ENCODE measurements around the gene SLC34A3. TPM values are rescaled to one million over a fixed set of nuclear protein-coding genes. Genes with fewer than 3 reads are reported as not detected.
A peak's percentile ranks its signal among the peaks of the same experiment; 100 is the strongest.

The SLC34A3 gene
- total and polyA plus RNA-seq, 2 of the 8 experiments (the other 6 are each of a cell fraction or from before 2014, with no cell fraction given), result 0.08 TPM; not detected in 1

GRCh38 chr9:137221506-137222111, 9.1 kb upstream of the SLC34A3 start:
- Histone ChIP-seq H3K27ac (ENCODE audit: low read depth, low read length) (no peak overlapping the region), H3K27me3 (replicated peaks in 1 of 4; ENCODE audit: control insufficient read depth in 3 of 4, extremely low read depth in 1 of 4, insufficient read depth in 3 of 4, low read length in 3 of 4) (no peaks in the 10 kb centered on the region; a peak in 2 of 7 replicates)
- no peak for FAIRE-seq

More at GRCh38 chr9:137221506-137222111, 9.1 kb upstream of the SLC34A3 start:
- Histone ChIP-seq H3K4me2 (ENCODE audit: insufficient read depth in 1 of 2, low read depth in 2 of 2, low read length in 2 of 2) (peak overlapping the region; percentile 77 to 82), H3K18ac (ENCODE audit: extremely low read depth, low read length) (peak overlapping the region; percentile 87), H3K79me1 (ENCODE audit: low read depth, low read length) (no peaks in the 10 kb centered on the region), H4K20me1 (replicated peaks in 1 of 2; ENCODE audit: control insufficient read depth in 1 of 2, insufficient read depth in 2 of 2, low read length in 2 of 2) (peaks cover 0 to 7% of the 10 kb centered on the region in 2 experiments), H3K4ac (replicated peaks; ENCODE audit: insufficient read length, low read depth, low read length) (no peak overlapping the region), H2AFZ (ENCODE audit: low read length) (no peak overlapping the region), H2AK5ac (ENCODE audit: low read depth, low read length) (no peak overlapping the region), H2BK20ac (ENCODE audit: low read length) (no peak overlapping the region), H3K23me2 (ENCODE audit: low read depth, low read length) (peaks cover 18% of the 10 kb centered on the region; the same call in 1 of the 2 replicates), H3K9ac (replicated peaks in 1 of 4; ENCODE audit: extremely low read depth in 1 of 4, low read depth in 3 of 4, low read length in 3 of 4) (no peak overlapping the region), H3K4me1 (replicated peaks in 1 of 4; ENCODE audit: control insufficient read depth in 3 of 4, insufficient read depth in 4 of 4, low read length in 3 of 4) (peaks cover 0 to 18% (median 12%) of the 10 kb centered on the region in 4 experiments; a peak in 5 of 7 replicates), H3K4me3 (ENCODE audit: extremely low read depth in 1 of 4, insufficient read depth in 2 of 4, low read depth in 3 of 4, low read length in 4 of 4) (peak overlapping the region; percentile 32 to 67 (median 48)), H4K8ac (ENCODE audit: extremely low read depth, insufficient read depth, low read length) (no peak overlapping the region; the same call in 1 of the 2 replicates), H4K5ac (ENCODE audit: insufficient read length, low read depth, low read length) (no peak overlapping the region), H3K79me2 (ENCODE audit: control insufficient read depth in 1 of 2, insufficient read depth in 2 of 2, low read length in 2 of 2) (no peaks in the 10 kb centered on the region), H2BK15ac (ENCODE audit: low read length) (no peak overlapping the region), H3K36me3 (ENCODE audit: control insufficient read depth in 2 of 4, insufficient read depth in 4 of 4, low read length in 3 of 4) (peaks cover 0 to 2% (median 0%) of the 10 kb centered on the region in 4 experiments; a peak in 2 of 8 replicates), H4K91ac (replicated peaks; ENCODE audit: insufficient read length, low read length) (no peak overlapping the region), H2BK120ac (replicated peaks; ENCODE audit: low read depth, low read length) (no peak overlapping the region), H3K23ac (ENCODE audit: insufficient read length) (no peak overlapping the region), H3K14ac (ENCODE audit: insufficient read length) (no peak overlapping the region), H2BK12ac (ENCODE audit: low read depth, low read length) (no peak overlapping the region), H3K9me3 (ENCODE audit: insufficient read depth in 2 of 2, low read depth in 1 of 2, low read length in 1 of 2) (no peaks in the 10 kb centered on the region), H2BK5ac (ENCODE audit: low read depth, low read length) (no peak overlapping the region; the same call in 1 of the 2 replicates), H3K56ac (replicated peaks; ENCODE audit: insufficient read length, low read depth, low read length) (no peak overlapping the region)
- peak in 1 of 2 experiments; percentile 77 for DNase-seq (ENCODE audit: low read depth in 1 of 2, low spot score in 2 of 2)
- CTCF ChIA-PET (ENCODE audit: partially characterized antibody), result interaction anchor here (0.6 to 20.2 kb wide), 8 partner anchors 11 to 196 kb away, joined by 3 to 204 read pairs (median 4); partner anchors contain the start of genes ANAPC2, SSNA1 and TUBB4B
- POLR2A ChIA-PET (ENCODE audit: partially characterized antibody), result interaction anchor here (1.1 to 69.9 kb wide), 4 partner anchors 14 to 82 kb away, joined by 3 to 1462 read pairs (median 106); partner anchors contain the start of genes ANAPC2, NDOR1, NELFB and SSNA1
- TF ChIP-seq SUZ12 (IDR thresholded peaks at IDR 0.05; ENCODE audit: low read length) (no peak), PHF8 (conservative IDR thresholded peaks at IDR 0.05; ENCODE audit: low read depth, low read length) (0 out of 2 replicates have a peak, but pooled peaks have one; percentile 10), CTCF (IDR thresholded peaks at IDR 0.05; ENCODE audit: control extremely low read depth in 1 of 3, insufficient read depth in 1 of 3, low read depth in 1 of 3, low read length in 3 of 3) (no peak), POU5F1 (IDR thresholded peaks at IDR 0.05; ENCODE audit: low read depth, low read length) (no peak), POLR2AphosphoS5 (IDR thresholded peaks at IDR 0.05; ENCODE audit: low read depth, low read length) (no peak), GABPA (IDR thresholded peaks at IDR 0.05; ENCODE audit: borderline replicate concordance, insufficient read depth, low read length) (peak; percentile 59)
- no CpG with 5 or more reads among the region's 61 CpGs for WGBS, 2 experiments (ENCODE audit: extremely low coverage in 1 of 2, insufficient coverage in 1 of 2, insufficient read length in 1 of 2, insufficient replicate concordance in 2 of 2, low coverage in 1 of 2, low lambda C conversion rate in 2 of 2, missing lambda C conversion rate in 1 of 2)

Measured in H1 (cell line).